ENCODE data around the gene TMEM203. TPM values are rescaled to one million over a fixed set of nuclear protein-coding genes. Genes with fewer than 3 reads are reported as not detected.

TMEM203 gene
- total and polyA plus RNA-seq, 2 experiments from 2014 or later, result 32.7 to 53.4 TPM

DNA sequence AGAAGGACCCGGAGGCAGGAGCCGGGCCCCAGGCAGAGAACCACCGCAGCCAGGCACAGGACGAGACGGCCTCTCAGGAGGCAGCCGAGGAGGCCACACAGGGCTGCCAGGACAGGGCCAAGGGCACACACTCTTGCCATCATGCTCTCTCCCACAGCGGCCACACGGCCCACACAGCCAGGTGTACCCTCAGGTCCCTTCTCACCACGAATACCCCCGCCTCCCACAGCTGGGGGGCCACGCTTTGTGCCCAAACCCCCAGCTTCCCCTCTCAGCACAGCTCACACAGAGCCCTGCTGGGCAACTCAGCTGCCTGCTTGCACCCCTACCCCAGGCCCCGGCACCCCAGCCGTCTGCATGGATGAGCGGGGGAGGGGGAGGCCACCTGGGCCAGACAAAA is 11.7 kb downstream of the TMEM203 start (continued):
- TF ChIP-seq, protein P1, sequence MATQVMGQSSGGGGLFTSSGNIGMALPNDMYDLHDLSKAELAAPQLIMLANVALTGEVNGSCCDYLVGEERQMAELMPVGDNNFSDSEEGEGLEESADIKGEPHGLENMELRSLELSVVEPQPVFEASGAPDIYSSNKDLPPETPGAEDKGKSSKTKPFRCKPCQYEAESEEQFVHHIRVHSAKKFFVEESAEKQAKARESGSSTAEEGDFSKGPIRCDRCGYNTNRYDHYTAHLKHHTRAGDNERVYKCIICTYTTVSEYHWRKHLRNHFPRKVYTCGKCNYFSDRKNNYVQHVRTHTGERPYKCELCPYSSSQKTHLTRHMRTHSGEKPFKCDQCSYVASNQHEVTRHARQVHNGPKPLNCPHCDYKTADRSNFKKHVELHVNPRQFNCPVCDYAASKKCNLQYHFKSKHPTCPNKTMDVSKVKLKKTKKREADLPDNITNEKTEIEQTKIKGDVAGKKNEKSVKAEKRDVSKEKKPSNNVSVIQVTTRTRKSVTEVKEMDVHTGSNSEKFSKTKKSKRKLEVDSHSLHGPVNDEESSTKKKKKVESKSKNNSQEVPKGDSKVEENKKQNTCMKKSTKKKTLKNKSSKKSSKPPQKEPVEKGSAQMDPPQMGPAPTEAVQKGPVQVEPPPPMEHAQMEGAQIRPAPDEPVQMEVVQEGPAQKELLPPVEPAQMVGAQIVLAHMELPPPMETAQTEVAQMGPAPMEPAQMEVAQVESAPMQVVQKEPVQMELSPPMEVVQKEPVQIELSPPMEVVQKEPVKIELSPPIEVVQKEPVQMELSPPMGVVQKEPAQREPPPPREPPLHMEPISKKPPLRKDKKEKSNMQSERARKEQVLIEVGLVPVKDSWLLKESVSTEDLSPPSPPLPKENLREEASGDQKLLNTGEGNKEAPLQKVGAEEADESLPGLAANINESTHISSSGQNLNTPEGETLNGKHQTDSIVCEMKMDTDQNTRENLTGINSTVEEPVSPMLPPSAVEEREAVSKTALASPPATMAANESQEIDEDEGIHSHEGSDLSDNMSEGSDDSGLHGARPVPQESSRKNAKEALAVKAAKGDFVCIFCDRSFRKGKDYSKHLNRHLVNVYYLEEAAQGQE (IDR thresholded peaks at IDR 0.05; ENCODE audit: unreplicated experiment), result no peak

GRCh38 chr9:137192859-137193258 is 12.6 kb downstream of the TMEM203 start:
- no peaks in the 10 kb centered on the region for H3K36me3 ChIP-seq (ENCODE audit: insufficient read depth)
- Mint-ChIP-seq H3K27ac (no peak overlapping the region), H3K9me3 (no peaks in the 10 kb centered on the region; the same call in 2 of the 3 replicates), H3K4me3 (no peak overlapping the region), H3K4me1 (peaks cover 13% of the 10 kb centered on the region), H3K36me3 (ENCODE audit: low read depth) (peaks cover 5% of the 10 kb centered on the region), H3K27me3 (ENCODE audit: insufficient read depth, low read depth, poor library complexity) (peaks cover 8% of the 10 kb centered on the region)
- H3K4me1 ChIP-seq (ENCODE audit: insufficient read depth), result peaks cover 6% of the 10 kb centered on the region
- no peaks in the 10 kb centered on the region for H3F3A ChIP-seq (replicated peaks; ENCODE audit: low read depth)
- no peaks in the 10 kb centered on the region for H3K27me3 ChIP-seq (ENCODE audit: insufficient read depth)
- no peak overlapping the region for H3K27ac ChIP-seq (ENCODE audit: low read depth)
- no peak overlapping the region for H2AFZ ChIP-seq
- no peaks in the 10 kb centered on the region; the same call in 1 of the 2 replicates for H4K20me1 ChIP-seq (replicated peaks; ENCODE audit: insufficient read depth)
- H3K4me2 ChIP-seq, result no peak overlapping the region
- H3K4me3 ChIP-seq, result no peak overlapping the region
- no peak for DNase-seq (ENCODE audit: low spot score)
- no peak for ATAC-seq
- TF ChIP-seq, protein P2, sequence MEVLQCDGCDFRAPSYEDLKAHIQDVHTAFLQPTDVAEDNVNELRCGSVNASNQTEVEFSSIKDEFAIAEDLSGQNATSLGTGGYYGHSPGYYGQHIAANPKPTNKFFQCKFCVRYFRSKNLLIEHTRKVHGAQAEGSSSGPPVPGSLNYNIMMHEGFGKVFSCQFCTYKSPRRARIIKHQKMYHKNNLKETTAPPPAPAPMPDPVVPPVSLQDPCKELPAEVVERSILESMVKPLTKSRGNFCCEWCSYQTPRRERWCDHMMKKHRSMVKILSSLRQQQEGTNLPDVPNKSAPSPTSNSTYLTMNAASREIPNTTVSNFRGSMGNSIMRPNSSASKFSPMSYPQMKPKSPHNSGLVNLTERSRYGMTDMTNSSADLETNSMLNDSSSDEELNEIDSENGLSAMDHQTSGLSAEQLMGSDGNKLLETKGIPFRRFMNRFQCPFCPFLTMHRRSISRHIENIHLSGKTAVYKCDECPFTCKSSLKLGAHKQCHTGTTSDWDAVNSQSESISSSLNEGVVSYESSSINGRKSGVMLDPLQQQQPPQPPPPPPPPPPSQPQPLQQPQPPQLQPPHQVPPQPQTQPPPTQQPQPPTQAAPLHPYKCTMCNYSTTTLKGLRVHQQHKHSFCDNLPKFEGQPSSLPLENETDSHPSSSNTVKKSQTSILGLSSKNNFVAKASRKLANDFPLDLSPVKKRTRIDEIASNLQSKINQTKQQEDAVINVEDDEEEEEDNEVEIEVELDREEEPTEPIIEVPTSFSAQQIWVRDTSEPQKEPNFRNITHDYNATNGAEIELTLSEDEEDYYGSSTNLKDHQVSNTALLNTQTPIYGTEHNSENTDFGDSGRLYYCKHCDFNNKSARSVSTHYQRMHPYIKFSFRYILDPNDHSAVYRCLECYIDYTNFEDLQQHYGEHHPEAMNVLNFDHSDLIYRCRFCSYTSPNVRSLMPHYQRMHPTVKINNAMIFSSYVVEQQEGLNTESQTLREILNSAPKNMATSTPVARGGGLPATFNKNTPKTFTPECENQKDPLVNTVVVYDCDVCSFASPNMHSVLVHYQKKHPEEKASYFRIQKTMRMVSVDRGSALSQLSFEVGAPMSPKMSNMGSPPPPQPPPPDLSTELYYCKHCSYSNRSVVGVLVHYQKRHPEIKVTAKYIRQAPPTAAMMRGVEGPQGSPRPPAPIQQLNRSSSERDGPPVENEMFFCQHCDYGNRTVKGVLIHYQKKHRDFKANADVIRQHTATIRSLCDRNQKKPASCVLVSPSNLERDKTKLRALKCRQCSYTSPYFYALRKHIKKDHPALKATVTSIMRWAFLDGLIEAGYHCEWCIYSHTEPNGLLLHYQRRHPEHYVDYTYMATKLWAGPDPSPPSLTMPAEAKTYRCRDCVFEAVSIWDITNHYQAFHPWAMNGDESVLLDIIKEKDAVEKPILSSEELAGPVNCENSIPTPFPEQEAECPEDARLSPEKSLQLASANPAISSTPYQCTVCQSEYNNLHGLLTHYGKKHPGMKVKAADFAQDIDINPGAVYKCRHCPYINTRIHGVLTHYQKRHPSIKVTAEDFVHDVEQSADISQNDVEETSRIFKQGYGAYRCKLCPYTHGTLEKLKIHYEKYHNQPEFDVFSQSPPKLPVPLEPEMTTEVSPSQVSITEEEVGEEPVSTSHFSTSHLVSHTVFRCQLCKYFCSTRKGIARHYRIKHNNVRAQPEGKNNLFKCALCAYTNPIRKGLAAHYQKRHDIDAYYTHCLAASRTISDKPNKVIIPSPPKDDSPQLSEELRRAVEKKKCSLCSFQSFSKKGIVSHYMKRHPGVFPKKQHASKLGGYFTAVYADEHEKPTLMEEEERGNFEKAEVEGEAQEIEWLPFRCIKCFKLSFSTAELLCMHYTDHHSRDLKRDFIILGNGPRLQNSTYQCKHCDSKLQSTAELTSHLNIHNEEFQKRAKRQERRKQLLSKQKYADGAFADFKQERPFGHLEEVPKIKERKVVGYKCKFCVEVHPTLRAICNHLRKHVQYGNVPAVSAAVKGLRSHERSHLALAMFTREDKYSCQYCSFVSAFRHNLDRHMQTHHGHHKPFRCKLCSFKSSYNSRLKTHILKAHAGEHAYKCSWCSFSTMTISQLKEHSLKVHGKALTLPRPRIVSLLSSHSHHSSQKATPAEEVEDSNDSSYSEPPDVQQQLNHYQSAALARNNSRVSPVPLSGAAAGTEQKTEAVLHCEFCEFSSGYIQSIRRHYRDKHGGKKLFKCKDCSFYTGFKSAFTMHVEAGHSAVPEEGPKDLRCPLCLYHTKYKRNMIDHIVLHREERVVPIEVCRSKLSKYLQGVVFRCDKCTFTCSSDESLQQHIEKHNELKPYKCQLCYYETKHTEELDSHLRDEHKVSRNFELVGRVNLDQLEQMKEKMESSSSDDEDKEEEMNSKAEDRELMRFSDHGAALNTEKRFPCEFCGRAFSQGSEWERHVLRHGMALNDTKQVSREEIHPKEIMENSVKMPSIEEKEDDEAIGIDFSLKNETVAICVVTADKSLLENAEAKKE (CRISPR knock-in tag; IDR thresholded peaks at IDR 0.05), result no peak
- TF ChIP-seq ZNF331 (CRISPR knock-in tag; IDR thresholded peaks at IDR 0.05; ENCODE audit: low read depth), result no peak
- no peak for TF ChIP-seq ZNF114 (CRISPR knock-in tag; IDR thresholded peaks at IDR 0.05)
- no peak for TF ChIP-seq STAT1 (IDR thresholded peaks at IDR 0.05; ENCODE audit: unreplicated experiment)
- TF ChIP-seq, protein P3, sequence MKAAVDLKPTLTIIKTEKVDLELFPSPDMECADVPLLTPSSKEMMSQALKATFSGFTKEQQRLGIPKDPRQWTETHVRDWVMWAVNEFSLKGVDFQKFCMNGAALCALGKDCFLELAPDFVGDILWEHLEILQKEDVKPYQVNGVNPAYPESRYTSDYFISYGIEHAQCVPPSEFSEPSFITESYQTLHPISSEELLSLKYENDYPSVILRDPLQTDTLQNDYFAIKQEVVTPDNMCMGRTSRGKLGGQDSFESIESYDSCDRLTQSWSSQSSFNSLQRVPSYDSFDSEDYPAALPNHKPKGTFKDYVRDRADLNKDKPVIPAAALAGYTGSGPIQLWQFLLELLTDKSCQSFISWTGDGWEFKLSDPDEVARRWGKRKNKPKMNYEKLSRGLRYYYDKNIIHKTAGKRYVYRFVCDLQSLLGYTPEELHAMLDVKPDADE (IDR thresholded peaks at IDR 0.05), result no peak
- TF ChIP-seq, protein P1 (IDR thresholded peaks at IDR 0.05; ENCODE audit: unreplicated experiment), result no peak
- TF ChIP-seq NANOG (IDR thresholded peaks at IDR 0.05; ENCODE audit: borderline replicate concordance), result no peak
- no peak for TF ChIP-seq EZH2phosphoT487 (IDR thresholded peaks at IDR 0.05; ENCODE audit: unreplicated experiment)
- no peak for TF ChIP-seq POLR2AphosphoS5 (IDR thresholded peaks at IDR 0.05; ENCODE audit: low read depth)
- H3K9me2 ChIP-seq (ENCODE audit: insufficient read depth), result no peaks in the 10 kb centered on the region
- H3K79me2 ChIP-seq (replicated peaks; ENCODE audit: insufficient read depth), result peaks cover 36% of the 10 kb centered on the region
